ENCODE results near the gene OXTR. TPM values are rescaled to one million over a fixed set of nuclear protein-coding genes. Genes with fewer than 3 reads are reported as not detected.

OXTR gene
- total RNA-seq, 4 donors from 2014 or later, result 0.30 to 2.0 (median 1.2) TPM

GRCh38 chr3:8743021-8743601 is 26.3 kb downstream of the OXTR start:
- Histone ChIP-seq H3K36me3 (no peaks in the 10 kb centered on the region), H3K9me3 (no peaks in the 10 kb centered on the region), H3K4me1 (peaks cover 0 to 8% (median 0%) of the 10 kb centered on the region in 4 donors), H3K27me3 (no peaks in the 10 kb centered on the region), H3K4me3 (no peak overlapping the region), H3K27ac (no peak overlapping the region)
- WGBS, 2 donors, result 73 to 77% methylated on average over 6 of the region's 6 CpGs
- TF ChIP-seq CTCF (IDR thresholded peaks at IDR 0.05) (no peak), EP300 (IDR thresholded peaks at IDR 0.05) (no peak)
- DNase-seq (ENCODE audit: low spot score in 2 of 2), result no peak

GRCh38 chr3:8741581-8742261 is 27.7 kb downstream of the OXTR start:
- H3K4me1 ChIP-seq, result peaks cover 0 to 8% (median 0%) of the 10 kb centered on the region in 4 donors
- no peaks in the 10 kb centered on the region for H3K27me3 ChIP-seq
- WGBS, 2 donors, result 7 to 14% methylated on average over 13 of the region's 13 CpGs
- H3K9me3 ChIP-seq, result no peaks in the 10 kb centered on the region
- DNase-seq (ENCODE audit: low spot score in 2 of 2), result no peak
- H3K36me3 ChIP-seq, result no peaks in the 10 kb centered on the region
- H3K4me3 ChIP-seq, result no peak overlapping the region
- no peak for TF ChIP-seq EP300 (IDR thresholded peaks at IDR 0.05)
- TF ChIP-seq CTCF (IDR thresholded peaks at IDR 0.05), result no peak
- TF ChIP-seq POLR2A (IDR thresholded peaks at IDR 0.05), result no peak
- no peak overlapping the region for H3K27ac ChIP-seq

- no peaks in the 10 kb centered on the region for H3K9me3 ChIP-seq
- no peak overlapping the region for H3K27ac ChIP-seq
- H3K36me3 ChIP-seq, result no peaks in the 10 kb centered on the region
- H3K4me1 ChIP-seq, result peaks cover 0 to 8% (median 0%) of the 10 kb centered on the region in 4 donors
- TF ChIP-seq EP300 (IDR thresholded peaks at IDR 0.05), result no peak
- TF ChIP-seq CTCF (IDR thresholded peaks at IDR 0.05), result no peak
- no peak for TF ChIP-seq POLR2A (IDR thresholded peaks at IDR 0.05)
- no peak for DNase-seq (ENCODE audit: low spot score in 2 of 2)
- no peaks in the 10 kb centered on the region for H3K27me3 ChIP-seq
- no peak overlapping the region for H3K4me3 ChIP-seq
- WGBS, 2 donors, result 83 to 89% methylated on average over 5 of the region's 5 CpGs
These were observed 29.5 kb downstream of the OXTR start for GRCh38 chr3:8739757-8740504.

GRCh38 chr3:8738639-8739038 is 30.8 kb downstream of the OXTR start:
- Histone ChIP-seq H3K4me3 (no peak overlapping the region), H3K9me3 (no peaks in the 10 kb centered on the region), H3K36me3 (no peaks in the 10 kb centered on the region), H3K27ac (no peak overlapping the region), H3K27me3 (no peaks in the 10 kb centered on the region), H3K4me1 (peaks cover 0 to 8% (median 0%) of the 10 kb centered on the region in 4 donors)
- TF ChIP-seq POLR2A (IDR thresholded peaks at IDR 0.05) (no peak), EP300 (IDR thresholded peaks at IDR 0.05) (no peak), CTCF (IDR thresholded peaks at IDR 0.05) (no peak)
- no peak for DNase-seq (ENCODE audit: low spot score in 2 of 2)
- 75 to 76% methylated on average over 3 of the region's 3 CpGs for WGBS, 2 donors

- no peak for DNase-seq (ENCODE audit: low spot score in 2 of 2)
- H3K4me1 ChIP-seq, result peaks cover 0 to 8% (median 0%) of the 10 kb centered on the region in 4 donors
- no peaks in the 10 kb centered on the region for H3K36me3 ChIP-seq
- no peaks in the 10 kb centered on the region for H3K27me3 ChIP-seq
- H3K27ac ChIP-seq, result no peak overlapping the region
- no peak overlapping the region for H3K4me3 ChIP-seq
- TF ChIP-seq POLR2A (IDR thresholded peaks at IDR 0.05), result no peak
- TF ChIP-seq CTCF (IDR thresholded peaks at IDR 0.05), result no peak
- no peak for TF ChIP-seq EP300 (IDR thresholded peaks at IDR 0.05)
- H3K9me3 ChIP-seq, result no peaks in the 10 kb centered on the region
These were observed 31.6 kb downstream of the OXTR start for GRCh38 chr3:8737823-8738222.

Data from tibial nerve (tissue), 4 donors.